NCI-H510A (cell line): ENCODE data around the gene HCAR3.
"Not testable (repeated sequence)": the region's sequence is repeated elsewhere in the genome, so short reads cannot be mapped to it uniquely, and the experiment has no call there.

ENCODE experiments used
- DNase-seq: peaks from one replicate; lab custom pipeline; 2025; lab: John Stamatoyannopoulos, UW

Gene HCAR3

DNA sequence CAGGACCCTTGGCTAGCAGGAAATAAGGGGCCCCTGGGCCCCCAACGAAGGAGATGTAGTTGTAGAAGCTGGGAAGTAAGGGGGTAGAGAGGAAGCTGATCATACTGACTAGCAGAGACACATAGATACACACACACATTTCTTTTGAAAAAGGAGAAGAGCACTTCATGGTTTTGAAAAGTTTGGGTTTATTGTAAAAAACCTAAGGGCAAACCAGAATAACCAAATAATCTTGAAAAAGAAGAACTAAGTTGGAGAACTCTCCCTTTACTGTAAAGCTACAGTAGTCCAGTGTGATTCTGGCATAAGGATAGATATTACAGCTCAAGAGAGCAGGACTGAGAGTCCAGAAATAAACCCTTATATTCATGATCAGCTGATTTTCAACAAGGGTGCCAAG lies 5.8 kb upstream of the HCAR3 start:
- DNase-seq: no peak

DNA sequence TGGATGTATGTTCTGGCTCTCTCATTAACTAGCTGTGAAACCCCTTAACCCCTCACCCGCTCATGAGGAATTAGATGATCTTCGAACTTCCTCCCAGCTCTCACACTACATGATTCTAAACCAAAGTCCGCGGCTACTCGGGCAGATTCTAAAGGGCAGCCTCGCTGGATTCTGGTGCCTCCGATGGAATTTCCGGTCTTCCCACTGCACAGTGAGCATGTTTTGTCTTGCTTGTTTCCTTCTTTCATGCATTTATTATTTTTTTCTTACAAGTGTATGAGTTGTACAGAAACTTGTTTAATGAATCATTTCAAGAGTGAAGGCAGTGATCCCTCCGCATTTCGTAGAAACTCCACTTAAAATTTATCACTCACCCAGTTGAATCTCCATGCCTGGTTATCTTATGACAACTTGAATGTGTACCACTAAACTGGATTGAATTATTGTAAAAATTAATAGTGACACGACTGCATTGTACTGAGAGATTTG lies 4.5 kb upstream of the HCAR3 start:
- DNase-seq: no peak

DNA sequence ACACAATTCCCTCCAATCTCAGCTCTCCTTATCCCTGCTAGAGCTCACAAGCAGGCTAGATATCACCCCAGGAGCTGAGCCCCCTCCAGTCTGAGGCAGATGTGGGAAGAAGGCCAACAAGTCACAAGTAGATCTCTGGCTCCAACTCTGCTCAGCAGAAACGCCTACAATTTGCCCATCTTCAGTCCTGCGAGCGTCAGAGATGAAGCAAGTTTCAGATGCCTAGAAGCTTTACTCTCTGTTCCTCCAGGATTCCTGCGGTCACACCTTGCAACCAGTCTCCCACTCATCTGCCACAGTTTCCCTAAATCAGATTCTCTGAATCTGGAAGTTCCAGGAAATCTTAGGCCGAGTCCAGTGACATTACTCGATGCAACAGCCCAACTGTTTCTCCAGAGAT lies 1.4 kb downstream of the HCAR3 start:
- not testable (repeated sequence) for DNase-seq

DNA sequence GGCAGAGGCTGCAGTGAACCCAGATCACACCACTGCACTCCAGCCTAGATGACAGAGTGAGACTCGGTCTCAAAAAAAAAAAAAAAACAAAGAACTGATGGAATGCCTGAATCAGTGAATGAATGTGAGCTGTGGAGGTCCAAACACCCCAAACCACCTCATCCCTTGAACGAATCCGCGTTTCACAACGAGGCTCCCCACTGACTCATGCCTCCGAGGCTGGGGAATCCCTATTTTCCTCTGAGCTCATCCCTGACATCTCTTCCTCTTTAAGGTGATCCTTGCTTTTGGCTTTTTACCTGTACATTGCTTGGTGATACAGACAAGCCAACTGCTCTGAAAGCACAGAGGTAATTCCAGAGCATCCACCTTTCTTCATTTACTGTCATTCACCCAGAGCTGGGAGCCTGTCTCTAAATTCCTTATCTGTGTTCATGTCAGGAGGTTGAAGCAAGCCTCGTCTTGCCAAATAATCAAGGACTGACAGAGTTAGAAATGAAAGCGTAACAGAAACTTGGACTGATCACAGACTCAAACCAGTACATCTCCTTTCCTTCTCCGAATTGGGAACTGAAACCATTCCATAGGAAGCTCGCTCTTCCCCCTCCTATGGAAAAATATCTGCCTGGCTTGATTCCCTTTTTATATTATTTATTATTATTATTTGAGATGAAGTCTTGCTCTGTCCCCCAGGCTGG lies 3.0 kb downstream of the HCAR3 start:
- not testable (repeated sequence) for DNase-seq

DNA sequence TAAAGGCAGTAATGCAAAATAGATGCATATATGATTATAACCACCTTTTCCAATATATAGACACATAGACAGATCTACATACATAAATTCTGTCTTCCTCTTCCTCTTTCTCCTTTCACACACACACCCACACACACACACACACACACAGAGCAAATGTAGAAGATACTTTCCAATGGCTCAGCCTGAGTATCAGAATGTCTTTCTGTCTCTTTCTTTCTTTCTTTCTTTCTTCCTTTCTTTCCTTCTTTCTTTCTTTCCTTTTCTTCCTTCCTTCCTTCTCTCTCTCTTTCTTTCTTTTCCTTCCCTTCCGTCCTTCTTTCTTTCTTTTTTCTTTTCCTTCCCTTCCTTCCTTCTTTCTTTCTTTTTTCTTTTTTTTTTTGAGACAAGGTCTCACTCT lies 5.3 kb downstream of the HCAR3 start:
- not testable (repeated sequence) for DNase-seq

DNA sequence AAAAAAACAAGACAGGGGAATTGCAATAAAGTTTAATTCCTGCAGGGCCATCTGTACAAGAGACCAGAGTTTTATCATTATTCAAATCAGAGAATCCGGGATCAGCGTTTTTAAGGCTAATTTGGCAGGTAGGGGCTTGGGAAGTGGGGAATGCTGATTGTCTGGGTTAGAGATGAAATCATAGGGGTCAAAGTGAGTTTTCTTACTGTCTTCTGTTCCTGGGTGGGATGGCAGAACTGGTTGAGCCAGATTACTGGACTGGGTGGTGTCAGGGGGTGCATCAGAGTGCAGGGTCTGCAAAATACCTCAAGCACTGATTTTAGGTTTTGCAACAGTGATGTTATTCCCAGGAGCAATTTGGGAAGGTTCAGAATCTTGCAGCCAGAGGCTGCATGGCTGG lies 6.3 kb downstream of the HCAR3 start:
- DNase-seq: not testable (repeated sequence)

DNA sequence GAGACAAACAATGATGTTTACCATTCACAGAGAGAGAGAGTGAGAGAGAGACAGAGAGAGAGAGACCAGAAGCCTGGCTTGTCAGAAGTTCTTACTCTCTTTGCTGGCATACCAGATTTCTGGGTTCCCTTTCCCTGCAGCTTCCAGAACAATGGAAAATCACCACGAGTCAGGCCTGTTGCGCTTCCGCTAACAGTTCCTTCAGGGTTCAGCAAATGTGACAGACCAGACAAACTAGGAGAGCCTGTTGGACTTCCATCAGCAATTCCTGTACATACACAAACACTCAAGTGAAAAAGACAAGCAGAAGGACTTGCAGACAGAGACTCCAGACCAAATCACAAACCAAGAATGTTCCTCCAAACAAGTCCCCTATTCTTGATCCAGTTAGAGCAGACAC lies 7.3 kb downstream of the HCAR3 start:
- not testable (repeated sequence) for DNase-seq

DNA sequence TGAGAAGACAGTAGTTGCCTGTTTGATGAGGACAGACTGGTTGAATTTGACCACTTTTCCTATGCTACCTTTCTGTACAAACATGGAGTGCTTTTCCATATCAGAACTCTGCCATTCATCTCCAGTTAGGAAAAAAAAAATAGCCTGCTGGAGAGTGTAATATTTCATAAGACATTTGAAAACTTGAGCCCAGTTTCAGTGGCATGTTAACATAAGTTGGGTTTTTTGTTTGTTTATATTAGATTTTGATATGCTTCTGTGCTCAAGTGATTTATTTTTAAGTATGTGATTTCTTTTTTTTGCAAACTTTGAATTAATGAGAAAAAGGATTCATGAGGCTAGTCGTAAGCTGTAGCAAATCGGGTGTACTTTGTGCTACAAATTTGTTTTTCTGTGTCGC lies 12.8 kb downstream of the HCAR3 start:
- not testable (repeated sequence) for DNase-seq

DNA sequence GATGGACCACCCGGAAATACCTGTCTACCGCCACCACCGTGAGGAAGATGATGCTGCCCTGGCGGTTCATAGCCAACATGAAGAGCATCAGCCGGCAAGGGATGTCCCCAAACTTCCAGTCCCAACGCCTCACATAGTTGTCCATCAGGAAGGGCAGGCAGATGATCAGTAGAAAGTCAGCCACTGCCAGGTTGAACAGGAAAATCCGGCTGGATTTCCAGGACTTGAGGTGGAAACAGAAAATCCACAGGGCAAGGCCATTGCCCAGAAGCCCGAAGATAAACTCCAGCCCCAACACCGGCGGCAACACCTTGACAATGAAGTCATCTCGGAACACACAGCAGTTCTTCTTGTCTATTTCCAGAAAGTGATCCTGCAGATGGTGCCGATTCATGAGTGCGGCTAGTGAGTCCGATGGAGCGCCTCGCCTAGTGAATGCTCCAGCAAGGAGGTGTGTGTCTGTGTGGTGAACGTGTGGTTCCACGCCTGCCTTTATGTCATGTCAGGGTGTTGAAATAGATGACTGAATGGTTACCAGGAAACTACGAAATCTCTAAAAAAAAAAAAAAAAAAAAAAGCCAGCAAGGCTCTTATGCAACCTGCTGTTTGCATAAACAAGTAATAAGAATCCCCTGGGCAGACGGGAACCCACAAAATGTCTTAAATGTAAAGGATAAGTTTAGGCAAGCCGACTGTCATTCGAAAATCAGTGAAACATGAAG lies 13.6 kb downstream of the HCAR3 start, which contains the start of gene HCAR2:
Gene HCAR2 (minus strand): TSS at position 468 of the 722 bp plus-strand sequence. CDS start 74 bp downstream, at position 394.
- DNase-seq: not testable (repeated sequence)

DNA sequence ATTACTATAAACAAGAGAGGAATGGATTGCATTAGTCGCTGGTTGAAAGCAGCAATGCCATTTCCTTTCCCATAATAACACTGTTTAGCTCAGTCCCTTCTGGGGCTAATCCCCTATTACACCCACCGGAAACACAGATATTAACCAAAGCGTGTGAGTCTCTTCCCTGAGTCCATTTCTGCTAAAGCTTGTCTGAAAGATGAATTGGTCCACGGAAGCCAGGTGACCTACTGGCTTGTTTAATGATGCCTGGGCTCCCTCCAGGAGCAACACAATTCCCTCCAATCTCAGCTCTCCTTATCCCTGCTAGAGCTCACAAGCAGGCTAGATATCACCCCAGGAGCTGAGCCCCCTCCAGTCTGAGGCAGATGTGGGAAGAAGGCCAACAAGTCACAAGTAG lies 15.1 kb downstream of the HCAR3 start:
- DNase-seq: not testable (repeated sequence)

DNA sequence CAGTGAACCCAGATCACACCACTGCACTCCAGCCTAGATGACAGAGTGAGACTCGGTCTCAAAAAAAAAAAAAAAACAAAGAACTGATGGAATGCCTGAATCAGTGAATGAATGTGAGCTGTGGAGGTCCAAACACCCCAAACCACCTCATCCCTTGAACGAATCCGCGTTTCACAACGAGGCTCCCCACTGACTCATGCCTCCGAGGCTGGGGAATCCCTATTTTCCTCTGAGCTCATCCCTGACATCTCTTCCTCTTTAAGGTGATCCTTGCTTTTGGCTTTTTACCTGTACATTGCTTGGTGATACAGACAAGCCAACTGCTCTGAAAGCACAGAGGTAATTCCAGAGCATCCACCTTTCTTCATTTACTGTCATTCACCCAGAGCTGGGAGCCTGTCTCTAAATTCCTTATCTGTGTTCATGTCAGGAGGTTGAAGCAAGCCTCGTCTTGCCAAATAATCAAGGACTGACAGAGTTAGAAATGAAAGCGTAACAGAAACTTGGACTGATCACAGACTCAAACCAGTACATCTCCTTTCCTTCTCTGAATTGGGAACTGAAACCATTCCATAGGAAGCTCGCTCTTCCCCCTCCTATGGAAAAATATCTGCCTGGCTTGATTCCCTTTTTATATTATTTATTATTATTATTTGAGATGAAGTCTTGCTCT lies 16.4 kb downstream of the HCAR3 start:
- DNase-seq: not testable (repeated sequence)

DNA sequence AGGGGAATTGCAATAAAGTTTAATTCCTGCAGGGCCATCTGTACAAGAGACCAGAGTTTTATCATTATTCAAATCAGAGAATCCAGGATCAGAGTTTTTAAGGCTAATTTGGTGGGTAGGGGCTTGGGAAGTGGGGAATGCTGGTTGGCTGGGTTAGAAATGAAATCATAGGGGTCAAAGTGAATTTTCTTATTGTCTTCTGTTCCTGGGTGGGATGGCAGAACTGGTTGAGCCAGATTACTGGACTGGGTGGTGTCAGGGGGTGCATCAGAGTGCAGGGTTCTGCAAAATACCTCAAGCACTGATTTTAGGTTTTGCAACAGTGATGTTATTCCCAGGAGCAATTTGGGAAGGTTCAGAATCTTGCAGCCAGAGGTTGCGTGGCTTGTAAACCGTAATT lies 19.7 kb downstream of the HCAR3 start:
- DNase-seq: not testable (repeated sequence)

DNA sequence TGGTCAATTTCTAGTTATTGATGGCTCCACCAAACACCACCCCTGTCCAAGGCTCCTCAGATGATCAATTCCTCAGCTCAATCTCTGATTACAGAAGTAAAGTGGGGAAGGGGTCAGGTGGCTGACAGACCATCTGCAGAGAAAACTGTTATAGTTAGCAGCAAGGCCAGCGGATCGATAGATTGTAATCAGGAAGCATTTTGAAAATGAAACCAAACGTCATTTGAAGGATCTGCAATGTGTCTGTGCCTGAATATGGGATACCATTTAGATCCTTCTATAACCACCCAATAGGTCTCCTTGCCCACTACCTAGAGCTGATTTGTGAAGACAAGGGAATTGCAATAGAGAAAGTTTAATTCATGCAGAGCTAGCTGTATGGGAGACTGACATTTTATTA lies 25.0 kb downstream of the HCAR3 start:
- DNase-seq: no peak

DNA sequence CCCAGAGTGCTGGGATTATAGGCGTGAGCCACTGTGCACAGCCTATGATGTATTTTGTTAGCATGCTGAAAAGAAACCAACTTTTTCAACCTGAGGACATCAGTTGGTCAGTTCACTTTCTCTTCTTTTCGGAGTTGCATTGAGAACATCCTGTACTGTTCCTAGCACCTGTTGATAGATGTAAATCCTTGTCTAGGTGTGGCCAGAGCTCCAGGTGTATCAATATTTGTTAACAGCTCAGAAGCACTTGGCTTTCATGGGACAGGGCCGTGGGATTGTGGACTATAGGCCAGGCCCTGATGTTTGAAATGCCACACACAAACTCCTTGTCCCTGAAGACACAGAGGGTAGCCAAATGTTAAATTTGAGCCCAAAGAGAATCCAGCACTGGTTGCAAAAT lies 28.3 kb downstream of the HCAR3 start:
- peak; percentile 3 for DNase-seq

DNA sequence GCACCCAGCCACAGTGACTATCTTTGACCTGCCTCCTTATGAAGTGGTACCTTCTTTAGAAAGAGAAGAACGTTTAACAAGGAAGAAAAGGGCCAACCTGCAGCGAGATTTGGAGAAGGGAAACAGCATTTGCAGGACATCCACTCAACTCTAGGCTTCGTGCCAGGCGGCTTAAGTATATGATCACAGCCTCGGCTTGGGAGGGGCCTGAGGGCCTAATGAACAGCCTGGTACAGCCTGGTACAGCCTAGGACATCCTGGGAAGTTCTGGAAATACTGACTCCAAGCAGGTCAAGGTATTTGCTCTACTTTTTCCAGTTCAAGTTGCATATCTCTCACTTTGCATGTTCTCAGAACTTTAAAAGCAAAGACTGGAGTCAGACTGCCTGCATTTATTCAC lies 29.5 kb downstream of the HCAR3 start:
- DNase-seq: peak; percentile 57

DNA sequence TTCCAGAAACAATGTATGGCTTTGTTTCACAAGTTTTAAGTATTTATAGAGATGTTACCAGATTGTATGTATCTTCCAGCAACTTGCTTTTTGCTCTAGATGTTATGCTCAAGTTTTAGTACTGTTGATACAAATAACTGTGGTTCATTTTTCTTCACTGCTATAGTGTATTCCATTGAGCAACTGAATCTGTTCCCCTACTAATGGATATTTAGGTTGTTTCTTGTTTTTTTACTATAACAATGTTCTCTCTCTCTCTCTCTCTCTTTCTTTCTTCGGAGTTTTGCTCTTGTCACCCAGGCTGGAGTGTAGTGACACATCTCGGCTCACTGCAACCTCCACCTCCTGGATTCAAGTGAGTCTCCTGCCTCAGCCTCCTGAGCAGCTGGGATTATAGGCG lies 30.1 kb downstream of the HCAR3 start:
- no peak for DNase-seq

DNA sequence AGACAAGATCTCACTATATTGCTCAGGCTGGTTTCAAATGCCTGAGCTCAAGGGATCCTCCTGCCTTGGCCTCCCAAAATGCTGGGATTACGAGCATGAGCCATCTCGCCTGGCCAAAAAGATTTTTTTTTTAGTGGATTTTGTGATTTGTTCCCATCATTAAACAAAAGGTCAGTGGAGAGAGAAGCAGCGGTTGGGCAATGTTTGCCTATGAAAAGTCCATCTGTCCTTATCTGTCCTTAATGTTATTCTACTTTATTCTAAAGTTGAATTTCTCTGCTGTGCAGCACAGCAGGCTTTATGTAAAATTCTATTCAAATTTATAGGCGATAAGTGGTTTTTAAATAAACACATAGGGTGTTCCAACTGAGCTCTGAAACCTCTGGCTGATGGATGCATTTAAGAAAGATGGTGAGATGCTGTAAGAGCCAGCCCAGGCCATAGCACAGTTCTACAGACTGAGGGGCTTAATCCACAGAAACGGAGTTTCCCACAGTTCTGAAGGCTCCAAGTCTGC lies 32.3 kb downstream of the HCAR3 start:
- DNase-seq: no peak

DNA sequence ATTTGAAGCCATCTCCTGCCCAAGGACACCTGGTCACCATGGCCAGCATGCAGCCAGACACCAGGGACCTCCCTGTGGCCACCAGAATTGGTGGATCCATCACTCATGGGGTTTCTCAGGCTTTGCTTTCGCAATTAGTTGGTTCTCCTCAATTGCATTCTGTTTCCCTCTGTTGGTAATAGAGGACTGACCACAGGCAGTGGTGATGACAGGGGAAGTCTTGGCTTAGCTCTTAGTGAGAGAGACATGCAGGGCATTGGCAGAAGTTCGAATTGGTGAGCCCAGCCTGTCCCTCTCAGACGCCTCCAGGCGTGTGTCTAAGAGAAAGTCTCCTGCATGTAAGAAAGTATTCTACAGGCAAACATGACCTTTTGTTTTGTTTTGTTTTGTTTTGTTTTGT lies 34.8 kb downstream of the HCAR3 start:
- no peak for DNase-seq

DNA sequence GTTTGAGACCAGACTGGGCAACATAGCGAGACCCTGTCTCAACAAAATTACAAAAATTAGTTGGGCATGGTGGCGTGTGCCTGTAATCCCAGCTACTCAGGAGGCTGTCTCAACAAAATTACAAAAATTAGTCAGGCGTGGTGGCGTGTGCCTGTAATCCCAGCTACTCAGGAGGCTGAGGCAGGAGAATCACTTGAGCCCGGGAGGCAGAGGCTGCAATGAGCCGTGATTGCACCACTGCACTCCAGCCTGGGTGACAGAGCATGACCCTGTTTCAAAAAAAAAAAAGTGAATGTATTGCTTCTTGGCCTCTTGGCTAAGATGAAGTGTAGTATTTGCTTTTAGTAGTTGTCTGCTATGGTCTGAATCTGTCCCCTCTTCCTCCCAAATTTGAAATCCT lies 35.6 kb downstream of the HCAR3 start:
- not testable (repeated sequence) for DNase-seq

DNA sequence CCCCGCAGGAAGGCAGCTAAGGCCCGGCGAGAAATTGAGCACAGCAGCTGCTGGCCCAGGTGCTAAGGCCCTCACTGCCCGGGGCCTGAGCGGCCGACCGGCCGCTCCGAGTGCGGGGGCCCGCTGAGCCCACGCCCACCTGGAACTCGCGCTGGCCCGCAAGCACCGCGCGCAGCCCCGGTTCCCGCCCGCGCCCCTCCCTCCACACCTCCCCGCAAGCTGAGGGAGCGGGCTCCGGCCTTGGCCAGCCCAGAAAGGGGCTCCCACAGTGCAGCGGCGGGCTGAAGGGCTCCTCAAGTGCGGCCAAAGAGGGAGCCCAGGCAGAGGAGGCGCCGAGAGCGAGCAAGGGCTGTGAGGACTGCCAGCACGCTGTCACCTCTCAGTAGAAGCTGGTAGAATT lies 39.8 kb downstream of the HCAR3 start:
- DNase-seq: not testable (repeated sequence)

DNA sequence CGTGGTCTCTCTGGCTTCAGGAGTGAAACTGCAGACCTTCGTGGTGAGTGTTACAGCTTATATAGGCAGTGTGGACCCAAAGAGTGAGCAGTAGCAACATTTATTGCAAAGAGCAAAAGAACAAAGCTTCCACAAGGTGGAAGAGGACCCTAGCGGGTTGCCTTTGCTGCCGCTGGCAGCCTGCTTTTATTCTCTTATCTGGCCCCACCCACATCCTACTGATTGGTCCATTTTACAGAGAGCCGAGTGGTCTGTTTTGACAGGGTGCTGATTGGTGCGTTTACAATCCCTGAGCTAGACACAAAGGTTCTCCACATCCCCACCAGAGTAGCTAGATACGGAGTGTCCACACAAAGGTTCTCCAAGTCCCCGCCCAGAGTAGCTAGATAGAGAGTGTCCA lies 40.6 kb downstream of the HCAR3 start:
- not testable (repeated sequence) for DNase-seq

DNA sequence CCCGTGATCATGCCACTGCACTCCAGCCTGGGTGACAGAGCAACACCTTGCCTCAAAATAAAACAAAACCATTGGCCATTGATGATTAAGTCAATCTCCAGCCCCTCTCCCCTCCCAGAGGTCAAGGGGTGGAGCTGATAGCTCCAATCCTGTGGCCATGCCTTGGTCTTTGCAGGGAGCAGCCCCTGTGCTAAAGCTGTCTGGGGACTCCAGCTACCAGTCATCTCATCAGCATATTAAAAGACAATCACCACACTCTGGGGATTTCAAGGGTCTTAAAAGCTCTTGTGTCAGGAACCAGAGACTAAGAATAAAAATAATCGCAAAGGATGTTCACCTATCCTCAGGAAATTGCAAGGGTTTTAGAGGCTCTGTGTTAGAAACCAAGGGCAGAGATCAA lies 44.1 kb downstream of the HCAR3 start:
- DNase-seq: no peak
